HG03521 (cell line): ENCODE results near the gene CRYBB3.
"Not testable (repeated sequence)": the region's sequence is repeated elsewhere in the genome, so short reads cannot be mapped to it uniquely, and the experiment has no call there.

Source experiments
- ATAC-seq: cut with Tn5 transposase; IDR thresholded peaks from one replicate; pipeline ENCODE4 v1.9.1; 2021; ENCODE audit warnings: mild to moderate bottlenecking, moderate library complexity; ENCODE audit not compliant: unreplicated experiment

CRYBB3 gene

DNA sequence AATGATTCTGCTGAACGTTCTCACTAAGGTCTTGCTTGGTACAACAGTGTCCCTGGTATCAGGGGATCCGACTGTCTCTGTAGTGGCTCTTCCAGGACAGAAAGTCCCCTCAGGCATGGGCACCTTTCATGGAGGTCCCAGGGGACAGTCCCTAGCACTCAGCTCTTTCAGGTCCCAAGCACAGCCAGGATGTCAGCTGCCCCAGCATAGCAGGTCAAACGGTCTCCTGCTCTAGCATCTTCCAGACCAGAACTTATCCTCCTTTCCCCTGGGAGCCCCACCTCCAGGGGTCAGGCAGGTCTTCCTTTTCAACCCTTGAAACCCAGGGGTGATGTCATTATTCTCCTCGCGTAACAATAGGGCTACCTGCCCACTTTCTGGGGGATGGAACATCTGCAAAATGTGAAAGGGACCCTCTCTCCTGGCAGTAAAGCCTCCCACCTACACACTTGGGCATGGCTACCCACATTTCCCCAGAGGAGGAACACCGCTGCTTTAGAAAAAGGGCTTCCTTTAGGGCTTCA lies 24.7 kb upstream of the CRYBB3 start:
- no peak for ATAC-seq

DNA sequence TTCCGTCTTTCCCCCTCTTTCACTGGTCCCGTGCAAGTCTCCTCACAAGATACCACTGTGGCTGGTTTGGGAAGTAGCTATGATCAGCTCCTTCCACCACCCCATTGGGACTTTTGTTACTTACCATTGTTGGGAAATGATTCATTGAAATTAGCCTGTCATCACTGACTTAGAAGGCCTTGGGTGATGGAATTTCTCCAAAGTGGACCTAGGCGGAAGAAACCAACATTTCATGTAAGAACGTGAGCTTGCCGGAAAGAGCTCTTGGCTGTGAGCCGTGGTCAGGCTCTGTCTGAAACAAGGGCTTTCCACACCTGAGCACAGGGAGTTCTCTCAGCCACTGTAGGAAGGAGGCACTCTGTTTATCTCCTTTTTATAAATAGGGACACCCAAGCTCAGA lies 23.5 kb upstream of the CRYBB3 start:
- no peak for ATAC-seq

DNA sequence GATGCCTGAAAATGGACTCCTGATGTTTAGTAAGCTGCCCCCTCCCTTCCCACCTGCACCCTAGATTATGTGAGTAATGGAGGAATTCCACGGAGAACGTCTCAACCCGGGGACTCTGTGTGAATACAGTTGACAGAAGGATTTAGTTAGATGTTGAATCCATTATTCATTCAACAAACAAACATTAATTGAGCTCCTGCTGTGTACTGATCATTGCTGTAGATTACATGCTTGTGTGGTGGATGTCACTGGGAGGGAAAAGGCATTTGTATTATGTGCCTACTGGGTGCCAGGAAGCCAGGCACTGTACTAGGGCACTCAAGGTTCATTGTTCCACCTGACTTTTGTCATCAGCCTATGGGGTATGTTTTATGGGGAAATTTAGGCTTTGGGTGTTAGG lies 22.9 kb upstream of the CRYBB3 start:
- ATAC-seq: no peak

DNA sequence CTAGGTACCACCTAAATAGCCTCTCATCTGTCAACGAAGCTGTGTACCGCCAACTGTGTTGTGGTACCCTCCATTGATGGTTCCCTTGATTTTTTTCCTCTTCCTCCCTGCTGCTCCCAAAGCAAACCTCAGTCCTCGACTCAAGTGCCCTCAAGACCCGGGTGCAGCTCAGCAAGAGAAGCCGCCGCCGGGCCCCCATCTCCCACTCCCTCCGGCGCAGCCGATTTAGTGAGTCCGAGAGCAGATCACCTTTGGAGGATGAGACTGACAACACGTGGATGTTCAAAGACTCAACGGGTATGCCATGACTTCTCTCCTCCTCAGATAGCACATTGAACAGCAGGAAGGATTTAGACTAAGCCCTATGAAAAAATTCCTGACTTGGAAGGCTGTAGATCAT lies 22.4 kb upstream of the CRYBB3 start:
- ATAC-seq: no peak

DNA sequence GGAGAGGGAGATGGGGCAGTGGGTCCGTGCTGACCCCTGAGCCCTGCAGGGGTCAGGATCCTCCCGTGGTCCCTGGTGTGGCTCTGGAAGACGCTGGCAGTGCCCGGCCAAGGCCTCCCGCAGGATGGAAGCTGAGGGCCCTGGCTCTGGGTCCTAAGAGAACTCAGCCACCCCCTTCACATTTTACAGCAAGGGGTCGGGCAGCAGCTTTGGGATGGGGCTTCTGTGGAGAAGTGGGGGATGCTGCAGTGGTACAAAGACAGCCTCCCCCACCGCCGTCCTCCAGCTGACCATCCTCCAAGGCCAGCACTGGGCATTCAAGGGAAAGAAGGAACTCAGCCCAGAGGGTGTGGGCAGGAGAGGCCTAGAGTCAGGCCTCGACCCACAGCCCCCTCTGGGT lies 21.8 kb upstream of the CRYBB3 start:
- no peak for ATAC-seq

GRCh38 chr22:25178348-25178747 lies 21.3 kb upstream of the CRYBB3 start:
- not testable (repeated sequence) for ATAC-seq

DNA sequence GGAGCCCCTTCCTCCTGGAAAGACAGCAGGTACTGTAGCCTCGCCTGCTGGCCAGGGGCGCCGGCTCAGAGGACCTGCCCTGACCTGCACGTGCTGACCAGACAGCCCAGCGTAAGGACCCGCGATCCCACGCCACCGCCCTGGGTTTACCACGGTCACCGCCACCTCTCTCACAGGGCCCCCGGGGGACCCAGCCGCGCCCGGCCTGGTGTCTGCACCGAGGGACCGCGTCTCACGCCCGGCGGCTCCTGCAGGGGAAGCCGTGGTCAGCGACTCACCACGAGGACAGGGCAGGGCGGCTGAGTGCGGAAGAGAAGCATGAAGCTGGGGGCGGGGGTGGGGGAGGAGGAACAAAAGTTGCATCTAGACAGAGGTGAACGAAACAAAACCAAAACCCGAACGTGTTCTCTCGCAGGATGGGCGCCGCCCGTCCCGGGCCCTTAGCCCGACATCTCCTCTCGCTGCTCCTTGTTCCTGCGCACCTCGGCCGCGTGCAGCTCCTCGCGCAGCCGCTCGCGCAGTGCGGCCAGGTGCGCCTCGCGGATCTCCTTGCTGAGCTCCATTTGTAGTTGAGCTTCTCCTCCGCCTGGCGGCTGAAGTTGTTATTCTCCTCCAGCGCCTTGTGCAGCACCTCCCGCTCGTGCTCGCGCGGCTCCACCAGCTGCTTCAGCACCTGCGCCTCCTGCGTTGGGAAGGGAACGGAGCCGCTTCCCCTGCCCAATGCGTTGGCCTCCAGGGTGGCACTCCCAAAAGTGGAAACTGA lies 20.6 kb upstream of the CRYBB3 start:
- not testable (repeated sequence) for ATAC-seq

- no peak for ATAC-seq
These were observed 17.2 kb upstream of the CRYBB3 start for GRCh38 chr22:25182131-25183110.

- ATAC-seq: no peak
These were observed 15.6 kb upstream of the CRYBB3 start for GRCh38 chr22:25183949-25184619.

- ATAC-seq: no peak
These were observed 13.5 kb upstream of the CRYBB3 start for GRCh38 chr22:25186140-25186539.

GRCh38 chr22:25187469-25187868 lies 12.2 kb upstream of the CRYBB3 start:
- no peak for ATAC-seq

GRCh38 chr22:25192406-25192805 lies 7.3 kb upstream of the CRYBB3 start:
- ATAC-seq: no peak

- ATAC-seq: no peak
These were observed 6.5 kb upstream of the CRYBB3 start for GRCh38 chr22:25193130-25193529.

GRCh38 chr22:25193548-25193947 lies 6.1 kb upstream of the CRYBB3 start:
- no peak for ATAC-seq

DNA sequence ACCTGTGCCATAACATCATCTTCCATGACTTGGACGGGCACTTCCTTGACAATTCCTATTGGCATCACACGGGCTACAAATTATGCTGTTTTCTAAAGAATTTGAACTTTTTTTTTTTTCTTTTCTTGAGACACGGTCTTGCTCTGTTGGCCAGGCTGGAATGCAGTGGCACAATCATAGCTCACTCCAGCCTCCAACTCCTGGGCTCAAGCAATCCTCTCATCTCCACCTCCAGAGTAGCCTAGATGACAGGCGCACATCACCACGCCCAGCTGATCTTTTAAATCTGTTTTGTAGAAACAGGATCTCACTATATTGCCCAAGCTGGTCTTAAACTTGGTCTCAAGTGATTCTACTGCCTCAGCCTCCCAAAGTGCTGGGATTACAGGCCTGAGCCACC lies 3.3 kb upstream of the CRYBB3 start:
- ATAC-seq: no peak

- ATAC-seq: no peak
These were observed 2.3 kb upstream of the CRYBB3 start for GRCh38 chr22:25197340-25197739.

- ATAC-seq: no peak
These were observed 1.3 kb downstream of the CRYBB3 start for GRCh38 chr22:25200967-25201366.

DNA sequence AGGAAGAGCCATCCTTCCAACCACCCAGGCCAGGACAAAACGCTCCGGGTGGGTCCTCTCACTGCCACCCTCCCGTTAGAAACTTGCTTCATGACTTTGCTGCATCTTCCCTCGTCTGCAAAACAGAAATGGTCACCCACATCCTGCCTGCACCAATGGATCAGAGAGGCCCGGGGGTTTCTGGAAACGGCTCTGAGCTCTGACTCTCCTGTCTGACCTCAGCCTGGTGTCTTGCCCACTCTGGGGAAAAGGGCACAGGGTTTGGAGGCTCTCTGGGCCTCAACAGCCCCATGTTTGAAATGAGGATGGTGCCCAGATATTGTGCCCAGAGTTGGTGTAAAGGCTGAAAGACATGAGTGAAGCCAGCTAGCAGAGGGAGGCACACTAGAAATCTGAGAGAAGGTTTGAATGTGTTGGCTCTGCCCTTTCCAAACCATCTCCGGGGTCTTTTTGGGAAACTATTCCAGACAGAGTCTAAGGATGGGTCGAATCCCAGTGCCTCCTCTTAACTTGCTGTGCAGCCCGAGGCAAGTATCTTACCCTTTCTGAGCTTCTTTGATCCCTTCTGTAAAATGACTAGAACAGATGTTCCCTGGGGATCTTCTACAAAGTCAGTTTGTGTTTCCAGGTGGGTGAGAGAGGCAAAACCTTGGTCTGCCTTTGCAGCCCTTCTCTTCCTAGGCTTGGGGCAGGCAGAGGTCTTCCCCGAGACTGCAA lies 2.1 kb downstream of the CRYBB3 start:
- no peak for ATAC-seq

GRCh38 chr22:25202290-25202921 lies 2.7 kb downstream of the CRYBB3 start:
- ATAC-seq: no peak

GRCh38 chr22:25203082-25203481 lies 3.4 kb downstream of the CRYBB3 start:
- no peak for ATAC-seq
